ENCODE results near the gene SYF2. TPM values are rescaled to one million over a fixed set of nuclear protein-coding genes. Genes with fewer than 3 reads are reported as not detected.

Gene SYF2
- total RNA-seq, 1 experiment from 2014 or later, result 30.2 TPM

DNA sequence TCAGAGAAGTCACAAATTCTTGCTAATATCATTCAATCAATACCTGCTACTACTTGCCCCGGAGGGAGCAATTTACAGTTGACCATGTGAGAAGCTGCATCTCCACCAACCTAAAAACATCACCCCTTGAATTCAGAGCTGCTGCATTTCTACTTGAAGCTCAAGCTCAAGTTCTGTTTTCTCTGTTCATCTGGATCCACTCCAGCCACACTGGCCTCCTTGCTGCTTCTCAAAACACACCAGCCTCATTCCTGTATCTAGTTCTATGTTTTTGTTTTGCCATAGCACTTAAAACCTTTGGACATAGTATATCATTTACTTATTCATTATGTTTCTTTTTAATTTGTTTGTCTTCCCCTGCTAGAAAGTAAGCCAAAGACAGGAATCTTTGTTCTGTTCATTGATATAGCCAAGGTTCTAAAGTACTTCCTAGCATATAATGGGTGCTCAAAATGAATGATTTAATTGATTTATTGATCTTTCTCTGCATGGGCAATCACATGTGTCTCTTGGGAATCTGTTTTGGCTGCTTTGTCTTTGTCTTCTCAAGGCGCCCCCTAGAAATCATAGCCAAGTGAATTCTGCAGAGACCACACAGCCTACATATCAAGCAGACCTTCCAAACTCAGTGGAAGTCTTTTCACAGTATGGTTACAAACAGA lies 23.6 kb downstream of the SYF2 start:
- Histone ChIP-seq H3K36me3 (ENCODE audit: insufficient read depth, low read length, poor library complexity, severe bottlenecking) (no peaks in the 10 kb centered on the region), H3K4me3 (ENCODE audit: low read depth, low read length, poor library complexity, severe bottlenecking) (no peak overlapping the region), H3K4me1 (ENCODE audit: insufficient read depth, low read length, poor library complexity, severe bottlenecking) (no peaks in the 10 kb centered on the region), H3K9me3 (ENCODE audit: low read depth, low read length, poor library complexity, severe bottlenecking) (no peaks in the 10 kb centered on the region), H3K27me3 (replicated peaks; ENCODE audit: insufficient read depth, low read depth, low read length, poor library complexity) (no peaks in the 10 kb centered on the region), H3K27ac (ENCODE audit: low read depth, low read length, poor library complexity, severe bottlenecking) (no peak overlapping the region)
- no TSS peak for BruUV-seq (replicated peaks)
- CTCF ChIA-PET, result no interaction called here
- intact Hi-C loops (cut with micrococcal nuclease; ENCODE audit: unreplicated experiment), result loop anchor here (5.0 kb wide), 2 partner anchors 276 to 361 kb away; partner anchors contain the start of gene RUNX3
- POLR2A ChIA-PET (ENCODE audit: low non-redundant PET), result no interaction called here
- TF ChIP-seq EZH2 (IDR thresholded peaks at IDR 0.05; ENCODE audit: borderline replicate concordance, low read depth, low read length, poor library complexity, severe bottlenecking), result no peak
- TF ChIP-seq, protein P1, sequence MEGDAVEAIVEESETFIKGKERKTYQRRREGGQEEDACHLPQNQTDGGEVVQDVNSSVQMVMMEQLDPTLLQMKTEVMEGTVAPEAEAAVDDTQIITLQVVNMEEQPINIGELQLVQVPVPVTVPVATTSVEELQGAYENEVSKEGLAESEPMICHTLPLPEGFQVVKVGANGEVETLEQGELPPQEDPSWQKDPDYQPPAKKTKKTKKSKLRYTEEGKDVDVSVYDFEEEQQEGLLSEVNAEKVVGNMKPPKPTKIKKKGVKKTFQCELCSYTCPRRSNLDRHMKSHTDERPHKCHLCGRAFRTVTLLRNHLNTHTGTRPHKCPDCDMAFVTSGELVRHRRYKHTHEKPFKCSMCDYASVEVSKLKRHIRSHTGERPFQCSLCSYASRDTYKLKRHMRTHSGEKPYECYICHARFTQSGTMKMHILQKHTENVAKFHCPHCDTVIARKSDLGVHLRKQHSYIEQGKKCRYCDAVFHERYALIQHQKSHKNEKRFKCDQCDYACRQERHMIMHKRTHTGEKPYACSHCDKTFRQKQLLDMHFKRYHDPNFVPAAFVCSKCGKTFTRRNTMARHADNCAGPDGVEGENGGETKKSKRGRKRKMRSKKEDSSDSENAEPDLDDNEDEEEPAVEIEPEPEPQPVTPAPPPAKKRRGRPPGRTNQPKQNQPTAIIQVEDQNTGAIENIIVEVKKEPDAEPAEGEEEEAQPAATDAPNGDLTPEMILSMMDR (conservative IDR thresholded peaks at IDR 0.05; ENCODE audit: low read depth, low read length), result no peak
- DNase-seq (ENCODE audit: low spot score), result no peak

DNA sequence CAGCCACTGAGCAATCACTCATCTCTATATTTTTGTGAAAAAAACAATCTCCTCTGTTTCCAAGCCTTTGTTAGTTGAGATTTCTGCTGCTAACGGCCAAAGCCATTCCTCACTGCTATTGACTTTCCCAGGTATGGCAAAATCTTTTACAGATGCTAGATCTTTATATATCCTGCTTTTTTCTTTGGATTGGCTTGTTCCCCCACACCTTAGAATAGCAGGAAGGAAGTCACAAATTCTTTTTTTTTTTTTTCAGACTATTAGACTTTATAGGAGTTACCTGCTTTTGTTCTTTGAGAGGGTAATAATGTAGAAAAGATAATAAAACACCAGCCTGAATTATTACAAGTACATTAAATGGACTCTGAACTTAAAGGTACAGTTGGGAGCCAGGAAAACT lies 24.2 kb downstream of the SYF2 start:
- ChIA-PET POLR2A (ENCODE audit: low non-redundant PET) (no interaction called here), CTCF (no interaction called here)
- H3K9me3 ChIP-seq (ENCODE audit: low read depth, low read length, poor library complexity, severe bottlenecking), result no peaks in the 10 kb centered on the region
- H3K4me1 ChIP-seq (ENCODE audit: insufficient read depth, low read length, poor library complexity, severe bottlenecking), result no peaks in the 10 kb centered on the region
- no peaks in the 10 kb centered on the region for H3K27me3 ChIP-seq (replicated peaks; ENCODE audit: insufficient read depth, low read depth, low read length, poor library complexity)
- H3K27ac ChIP-seq (ENCODE audit: low read depth, low read length, poor library complexity, severe bottlenecking), result no peak overlapping the region
- no peak for TF ChIP-seq EZH2 (IDR thresholded peaks at IDR 0.05; ENCODE audit: borderline replicate concordance, low read depth, low read length, poor library complexity, severe bottlenecking)
- TF ChIP-seq, protein P1 (conservative IDR thresholded peaks at IDR 0.05; ENCODE audit: low read depth, low read length), result no peak
- no TSS peak for BruUV-seq (replicated peaks)
- DNase-seq (ENCODE audit: low spot score), result no peak
- intact Hi-C loops (cut with micrococcal nuclease; ENCODE audit: unreplicated experiment), result loop anchor here (5.0 kb wide), 2 partner anchors 276 to 361 kb away; partner anchors contain the start of gene RUNX3
- no peaks in the 10 kb centered on the region for H3K36me3 ChIP-seq (ENCODE audit: insufficient read depth, low read length, poor library complexity, severe bottlenecking)
- no peak overlapping the region for H3K4me3 ChIP-seq (ENCODE audit: low read depth, low read length, poor library complexity, severe bottlenecking)

DNA sequence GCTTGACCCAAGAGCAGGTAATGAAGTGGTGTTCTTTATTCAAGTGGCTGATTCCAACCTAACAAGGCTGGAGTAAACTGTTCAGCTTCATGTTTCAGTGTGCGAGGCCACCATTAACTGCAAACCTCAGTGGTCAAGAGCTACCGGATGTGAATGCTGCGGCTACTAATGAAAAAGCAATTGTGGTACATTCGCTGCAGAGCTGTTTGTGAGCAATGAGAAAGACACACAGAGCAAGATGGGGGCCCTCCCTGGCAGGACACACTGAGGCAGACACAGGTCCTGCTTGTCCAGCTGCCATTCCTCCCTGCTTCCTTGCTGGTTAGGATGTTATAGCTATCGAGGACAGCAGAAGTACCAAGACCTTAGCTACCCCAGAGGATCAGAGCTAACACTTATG lies 26.1 kb downstream of the SYF2 start:
- no peak overlapping the region for H3K27ac ChIP-seq (ENCODE audit: low read depth, low read length, poor library complexity, severe bottlenecking)
- H3K4me1 ChIP-seq (ENCODE audit: insufficient read depth, low read length, poor library complexity, severe bottlenecking), result no peaks in the 10 kb centered on the region
- H3K4me3 ChIP-seq (ENCODE audit: low read depth, low read length, poor library complexity, severe bottlenecking), result no peak overlapping the region
- no peak for DNase-seq (ENCODE audit: low spot score)
- intact Hi-C loops (cut with micrococcal nuclease; ENCODE audit: unreplicated experiment), result loop anchor here (5.0 kb wide), 2 partner anchors 274 to 359 kb away; partner anchors contain the start of gene RUNX3
- ChIA-PET CTCF (interaction anchor here (1.7 kb wide), 1 partner anchor 358 kb away, joined by 5 read pairs; no protein-coding TSS in a partner anchor), POLR2A (ENCODE audit: low non-redundant PET) (no interaction called here)
- no peaks in the 10 kb centered on the region for H3K36me3 ChIP-seq (ENCODE audit: insufficient read depth, low read length, poor library complexity, severe bottlenecking)
- no peak for TF ChIP-seq EZH2 (IDR thresholded peaks at IDR 0.05; ENCODE audit: borderline replicate concordance, low read depth, low read length, poor library complexity, severe bottlenecking)
- TF ChIP-seq, protein P1 (conservative IDR thresholded peaks at IDR 0.05; ENCODE audit: low read depth, low read length), result no peak
- no peaks in the 10 kb centered on the region for H3K9me3 ChIP-seq (ENCODE audit: low read depth, low read length, poor library complexity, severe bottlenecking)
- no peaks in the 10 kb centered on the region for H3K27me3 ChIP-seq (replicated peaks; ENCODE audit: insufficient read depth, low read depth, low read length, poor library complexity)
- BruUV-seq (replicated peaks), result no TSS peak

Data from A673 (cell line).